Chondrocyte (in vitro differentiated cells): ENCODE results near the gene LIPC. TPM values are rescaled to one million over a fixed set of nuclear protein-coding genes. Genes with fewer than 3 reads are reported as not detected.

Source experiments
- DNase-seq: peaks from one replicate; pipeline ENCODE4 v3.0.0; 2021; ENCODE audit warnings: mixed read lengths, low spot score
- H3K27ac Mint-ChIP-seq: one replicate; pipeline ENCODE4 v1.8.0; 2021; ENCODE audit warnings: mild to moderate bottlenecking, moderate library complexity, mixed read lengths; ENCODE audit not compliant: unreplicated experiment
- H3K27me3 Mint-ChIP-seq: 2 replicates; pipeline ENCODE4 v1.8.0; 2021; ENCODE audit warnings: low read depth, mixed read lengths
- H3K36me3 Mint-ChIP-seq: 2 replicates; pipeline ENCODE4 v1.8.0; 2021; ENCODE audit warnings: low read depth, mixed read lengths
- H3K4me1 Mint-ChIP-seq: 2 replicates; pipeline ENCODE4 v1.8.0; 2021; ENCODE audit warnings: low read depth, mild to moderate bottlenecking, mixed read lengths
- H3K4me3 Mint-ChIP-seq: one replicate; pipeline ENCODE4 v1.8.0; 2021; ENCODE audit warnings: mild to moderate bottlenecking, moderate library complexity, mixed read lengths; ENCODE audit not compliant: unreplicated experiment
- H3K9me3 Mint-ChIP-seq: 2 replicates; pipeline ENCODE4 v1.8.0; 2021; ENCODE audit warnings: low read depth, mixed read lengths
- total RNA-seq: library from RNA; stranded (reverse); gene quantifications from 3 replicates; pipeline ENCODE4 v1.2.1, GENCODE V29; 2021
- TF ChIP-seq, protein P1 (sequence below): fragments of 200-600 bp; sonication (generic); IDR thresholded peaks from 2 replicates; pipeline ENCODE4 v1.5.0; 2021; ENCODE audit warnings: antibody characterized with exemption, mild to moderate bottlenecking, moderate library complexity

Gene LIPC
- total RNA-seq, 1 donor from 2014 or later = not detected

DNA sequence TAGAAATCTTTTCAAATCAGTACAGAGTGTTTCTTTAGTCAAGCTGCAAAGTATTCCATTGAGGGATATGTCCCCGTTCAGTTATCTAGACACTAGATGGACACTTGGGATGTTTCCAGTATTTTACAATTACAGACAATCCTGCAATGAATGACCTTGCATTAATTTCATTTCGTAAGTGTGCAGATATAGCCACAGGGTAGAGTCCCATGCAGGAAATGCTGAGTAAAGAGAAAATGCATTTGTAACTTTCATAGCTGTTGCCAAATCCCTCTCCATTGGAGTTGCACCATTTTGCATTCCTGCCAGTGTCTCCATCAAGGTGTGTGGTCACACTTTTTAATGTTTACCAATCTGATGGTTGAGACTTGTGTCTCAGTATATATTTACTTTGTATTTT lies 92.5 kb downstream of the LIPC start:
- Mint-ChIP-seq H3K4me3 (no peak overlapping the region), H3K27ac (no peak overlapping the region), H3K27me3 (no peaks in the 10 kb centered on the region), H3K36me3 (no peaks in the 10 kb centered on the region), H3K9me3 (no peaks in the 10 kb centered on the region), H3K4me1 (peaks cover 60% of the 10 kb centered on the region)
- TF ChIP-seq, protein P1, sequence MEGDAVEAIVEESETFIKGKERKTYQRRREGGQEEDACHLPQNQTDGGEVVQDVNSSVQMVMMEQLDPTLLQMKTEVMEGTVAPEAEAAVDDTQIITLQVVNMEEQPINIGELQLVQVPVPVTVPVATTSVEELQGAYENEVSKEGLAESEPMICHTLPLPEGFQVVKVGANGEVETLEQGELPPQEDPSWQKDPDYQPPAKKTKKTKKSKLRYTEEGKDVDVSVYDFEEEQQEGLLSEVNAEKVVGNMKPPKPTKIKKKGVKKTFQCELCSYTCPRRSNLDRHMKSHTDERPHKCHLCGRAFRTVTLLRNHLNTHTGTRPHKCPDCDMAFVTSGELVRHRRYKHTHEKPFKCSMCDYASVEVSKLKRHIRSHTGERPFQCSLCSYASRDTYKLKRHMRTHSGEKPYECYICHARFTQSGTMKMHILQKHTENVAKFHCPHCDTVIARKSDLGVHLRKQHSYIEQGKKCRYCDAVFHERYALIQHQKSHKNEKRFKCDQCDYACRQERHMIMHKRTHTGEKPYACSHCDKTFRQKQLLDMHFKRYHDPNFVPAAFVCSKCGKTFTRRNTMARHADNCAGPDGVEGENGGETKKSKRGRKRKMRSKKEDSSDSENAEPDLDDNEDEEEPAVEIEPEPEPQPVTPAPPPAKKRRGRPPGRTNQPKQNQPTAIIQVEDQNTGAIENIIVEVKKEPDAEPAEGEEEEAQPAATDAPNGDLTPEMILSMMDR = no peak
- no peak for DNase-seq

DNA sequence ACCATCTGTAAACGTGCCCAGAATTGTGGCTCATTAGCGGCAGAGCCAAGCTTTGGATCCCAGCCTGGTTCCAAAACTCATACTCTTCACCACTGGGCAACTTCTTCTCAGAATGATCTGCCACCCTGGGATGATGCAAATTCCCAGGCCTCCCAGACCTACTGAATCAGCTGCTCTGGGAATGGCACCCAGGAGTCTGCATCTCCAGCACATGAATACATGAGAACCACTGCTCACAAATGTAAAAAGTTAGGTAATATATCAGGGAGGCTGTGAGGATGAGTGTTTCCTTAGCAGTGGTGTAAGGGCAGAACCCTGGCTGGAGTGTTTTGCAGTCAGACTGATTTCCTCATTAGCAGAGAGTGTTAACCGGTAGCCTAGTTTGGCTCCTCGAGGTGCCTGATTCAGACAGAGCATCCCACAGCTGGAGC lies 94.2 kb downstream of the LIPC start:
- Mint-ChIP-seq H3K4me3 (no peak overlapping the region), H3K36me3 (no peaks in the 10 kb centered on the region), H3K4me1 (peaks cover 47% of the 10 kb centered on the region), H3K9me3 (no peaks in the 10 kb centered on the region), H3K27ac (no peak overlapping the region), H3K27me3 (no peaks in the 10 kb centered on the region)
- DNase-seq = no peak
- TF ChIP-seq, protein P1 = no peak

DNA sequence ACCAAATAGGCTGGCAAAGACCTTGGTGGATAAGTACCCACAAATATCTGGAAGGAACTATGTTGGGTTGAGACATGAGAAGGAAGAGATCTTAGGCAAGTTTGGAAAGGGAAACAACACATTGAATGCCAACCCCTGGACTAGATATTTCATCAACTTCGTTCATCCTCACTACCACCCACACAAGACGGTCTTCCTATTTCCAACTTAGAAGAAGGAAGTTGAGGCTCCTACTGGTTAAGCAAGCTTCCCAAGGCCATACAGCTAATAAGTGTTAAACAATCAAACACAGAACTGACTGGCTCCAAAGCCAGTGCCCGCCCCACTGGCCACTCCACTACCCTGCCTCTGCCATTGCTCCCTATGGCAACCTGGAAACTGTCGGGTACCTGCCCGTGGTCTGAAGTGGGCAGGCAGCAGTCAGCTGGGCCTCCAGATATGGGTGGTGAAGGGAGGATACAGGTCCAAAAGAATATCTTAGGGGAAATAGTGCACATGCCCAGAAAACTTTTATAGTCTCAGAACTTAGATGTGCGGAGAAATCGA lies 94.9 kb downstream of the LIPC start:
- TF ChIP-seq, protein P1 = no peak
- peaks cover 45% of the 10 kb centered on the region for H3K4me1 Mint-ChIP-seq
- no peak overlapping the region for H3K27ac Mint-ChIP-seq
- peak; percentile 51 for DNase-seq
- no peaks in the 10 kb centered on the region for H3K9me3 Mint-ChIP-seq
- no peak overlapping the region for H3K4me3 Mint-ChIP-seq
- no peaks in the 10 kb centered on the region for H3K27me3 Mint-ChIP-seq
- no peaks in the 10 kb centered on the region for H3K36me3 Mint-ChIP-seq

DNA sequence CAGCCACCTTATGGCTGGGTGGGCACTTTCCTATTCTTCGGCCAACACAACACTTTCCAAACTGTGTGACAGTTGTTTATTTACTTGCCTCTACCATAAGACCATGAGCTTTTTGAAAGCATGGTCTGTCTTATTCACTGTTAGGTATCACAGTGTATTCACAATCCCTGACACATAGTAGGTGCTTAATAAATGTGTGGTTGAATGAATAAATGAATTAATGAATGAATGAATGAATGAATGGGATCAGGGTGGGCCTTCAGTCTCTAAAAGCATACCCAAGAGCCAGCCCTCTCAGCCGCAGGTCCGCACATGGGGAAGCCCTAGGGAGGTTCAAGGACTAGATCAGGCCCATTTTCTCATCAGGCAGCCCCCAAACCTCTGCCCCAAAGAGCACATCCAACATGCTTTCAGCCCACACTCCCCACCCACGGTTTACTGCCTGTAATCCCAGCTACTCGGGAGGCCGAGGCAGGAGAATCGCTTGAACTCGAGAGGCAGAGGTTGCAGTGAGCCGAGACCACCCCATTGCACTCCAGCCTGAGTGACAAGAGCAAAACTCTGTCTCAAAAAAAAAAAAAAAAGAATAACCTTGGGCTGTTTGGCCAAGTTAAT lies 95.9 kb downstream of the LIPC start:
- Mint-ChIP-seq H3K27ac (no peak overlapping the region), H3K4me3 (no peak overlapping the region), H3K27me3 (no peaks in the 10 kb centered on the region), H3K36me3 (no peaks in the 10 kb centered on the region), H3K4me1 (peaks cover 35% of the 10 kb centered on the region), H3K9me3 (no peaks in the 10 kb centered on the region)
- DNase-seq = peak; percentile 26
- TF ChIP-seq, protein P1 = no peak

DNA sequence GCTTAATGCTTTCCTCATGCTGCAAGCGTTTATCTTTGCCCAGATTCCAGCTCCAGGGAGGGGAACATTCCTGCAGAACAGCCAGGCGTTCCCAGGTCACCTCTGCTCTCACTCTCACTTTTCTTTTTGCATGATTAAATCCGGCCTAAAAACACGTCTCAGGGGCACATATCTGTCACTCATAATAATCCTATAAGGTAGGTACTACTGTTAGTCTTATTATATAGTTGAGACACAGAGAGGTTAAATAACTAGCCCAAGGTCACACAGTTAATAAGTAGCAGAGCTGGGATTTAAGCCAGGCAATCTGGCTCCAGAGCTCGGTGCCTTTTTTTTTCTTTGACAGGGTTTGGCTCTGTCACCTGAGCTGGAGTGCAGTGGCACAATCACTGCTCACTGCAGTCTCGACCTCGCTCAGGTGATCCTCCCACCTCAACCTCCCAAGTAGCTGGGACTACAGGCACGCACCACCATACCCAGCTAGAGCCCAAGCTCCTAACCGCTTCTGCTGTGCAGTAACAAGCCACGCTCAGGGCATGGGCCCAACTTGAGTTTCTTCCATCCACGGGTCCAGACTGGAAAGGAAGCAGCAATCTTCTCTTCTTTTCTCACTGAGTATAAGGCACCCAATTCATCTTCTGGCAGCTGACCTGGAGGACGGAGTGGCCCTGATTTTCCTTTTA lies 96.5 kb downstream of the LIPC start:
- no peaks in the 10 kb centered on the region for H3K9me3 Mint-ChIP-seq
- H3K27me3 Mint-ChIP-seq = no peaks in the 10 kb centered on the region
- peak overlapping the region; percentile 10 for H3K27ac Mint-ChIP-seq
- peak; percentile 57 for DNase-seq
- no peak overlapping the region for H3K4me3 Mint-ChIP-seq
- TF ChIP-seq, protein P1 = no peak
- no peaks in the 10 kb centered on the region for H3K36me3 Mint-ChIP-seq
- H3K4me1 Mint-ChIP-seq = peaks cover 33% of the 10 kb centered on the region
